ENCODE results near the gene MRPS15. TPM values are rescaled to one million over a fixed set of nuclear protein-coding genes. Genes with fewer than 3 reads are reported as not detected.

Gene MRPS15
- total and polyA plus RNA-seq, 12 donors: 86.1 to 505 (median 108) TPM

- Histone ChIP-seq H3K4me1 (peaks cover 4 to 18% (median 13%) of the 10 kb centered on the region in 9 donors), H3K27ac (no peak overlapping the region), H3K27me3 (no peaks in the 10 kb centered on the region), H3K4me3 (no peak overlapping the region), H3K36me3 (peaks cover 0 to 39% (median 4%) of the 10 kb centered on the region in 9 donors), H3K9me3 (no peaks in the 10 kb centered on the region)
- ATAC-seq (peak in 1 of 8 donors; percentile 6), DNase-seq (no peak)
- WGBS, 2 donors: 85 to 91% methylated on average over 4 of the region's 4 CpGs
- intact Hi-C loops (cut with DNase I): loop anchor here in 3 of 10 donors (5.0 to 10.0 kb wide), 3 partner anchors 72 to 285 kb away; partner anchors contain the start of gene SH3D21 (in 2 of the 3)
- no peak for TF ChIP-seq CTCF (IDR thresholded peaks at IDR 0.05)
These were observed 44.6 kb downstream of the MRPS15 start for GRCh38 chr1:36419569-36419968.

DNA sequence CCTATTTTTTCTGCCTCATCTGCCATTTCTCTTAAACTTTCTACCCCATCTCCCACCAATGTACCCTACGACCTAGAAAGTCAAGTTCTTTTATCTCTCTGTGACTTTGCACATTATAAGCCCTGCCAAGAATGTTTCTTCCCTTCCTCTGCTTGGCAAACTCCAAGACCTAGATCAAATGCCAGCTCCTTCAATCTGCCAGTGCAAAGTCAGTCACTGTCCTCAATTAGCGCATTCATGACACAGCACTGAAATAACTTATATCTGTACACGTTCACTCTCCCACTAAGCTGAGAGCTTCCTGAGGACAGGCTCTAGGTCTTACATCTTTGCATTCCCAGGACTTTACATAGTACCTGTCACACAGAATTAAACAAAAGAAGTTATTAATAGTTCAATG is 45.0 kb downstream of the MRPS15 start:
- DNase-seq: no peak
- Histone ChIP-seq H3K27me3 (no peaks in the 10 kb centered on the region), H3K9me3 (no peaks in the 10 kb centered on the region), H3K27ac (no peak overlapping the region), H3K4me1 (peaks cover 4 to 18% (median 13%) of the 10 kb centered on the region in 9 donors), H3K36me3 (peaks cover 0 to 35% (median under 1%) of the 10 kb centered on the region in 9 donors), H3K4me3 (no peak overlapping the region)
- no peak for TF ChIP-seq CTCF (IDR thresholded peaks at IDR 0.05)
- WGBS, 2 donors: 45 to 58% methylated on average over 3 of the region's 3 CpGs
- intact Hi-C loops (cut with DNase I): loop anchor here in 3 of 10 donors (5.0 to 10.0 kb wide), 3 partner anchors 72 to 284 kb away; partner anchors contain the start of gene SH3D21 (in 2 of the 3)
- ATAC-seq: peak in 3 of 8 donors; percentile 13 to 33 (median 27)

DNA sequence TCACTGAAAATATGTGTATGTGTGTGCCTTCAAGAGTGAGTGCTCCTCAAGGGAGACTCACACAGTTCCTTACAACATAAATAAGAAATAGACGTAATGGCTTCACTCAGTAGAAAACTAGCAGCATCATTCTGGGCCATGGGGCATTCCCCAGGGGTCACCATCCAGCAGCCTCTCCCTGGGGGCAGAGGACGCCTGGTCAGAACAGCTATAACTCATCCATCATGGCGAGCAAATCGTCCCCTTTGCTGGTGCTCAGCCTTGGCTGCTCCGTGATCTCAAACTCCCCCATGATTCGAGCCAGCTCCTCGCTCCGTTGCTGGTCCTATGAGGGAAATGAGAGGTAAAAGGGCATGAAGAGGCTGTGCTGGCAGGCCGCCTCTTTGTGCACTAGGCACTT is 46.3 kb downstream of the MRPS15 start:
- H3K36me3 ChIP-seq: peaks cover 0 to 29% (median 0%) of the 10 kb centered on the region in 9 donors
- 89 to 91% methylated on average over 9 of the region's 9 CpGs for WGBS, 2 donors
- peaks cover 4 to 18% (median 13%) of the 10 kb centered on the region in 9 donors for H3K4me1 ChIP-seq
- intact Hi-C loops (cut with DNase I): loop anchor here in 3 of 10 donors (5.0 to 10.0 kb wide), 3 partner anchors 71 to 283 kb away; partner anchors contain the start of gene SH3D21 (in 2 of the 3)
- H3K27me3 ChIP-seq: no peaks in the 10 kb centered on the region
- no peak for DNase-seq
- no peak overlapping the region for H3K4me3 ChIP-seq
- no peak for TF ChIP-seq CTCF (IDR thresholded peaks at IDR 0.05)
- H3K9me3 ChIP-seq: no peaks in the 10 kb centered on the region
- ATAC-seq: no peak
- H3K27ac ChIP-seq: no peak overlapping the region

GRCh38 chr1:36415661-36416326 is 48.4 kb downstream of the MRPS15 start:
- ATAC-seq (no peak), DNase-seq (no peak)
- no peak overlapping the region for H3K27ac ChIP-seq
- intact Hi-C loops (cut with DNase I): loop anchor here in 3 of 10 donors (5.0 to 10.0 kb wide), 3 partner anchors 68 to 281 kb away; partner anchors contain the start of gene SH3D21 (in 2 of the 3)
- peaks cover 0 to 11% (median 0%) of the 10 kb centered on the region in 9 donors for H3K36me3 ChIP-seq
- H3K4me1 ChIP-seq: peaks cover 4 to 15% (median 13%) of the 10 kb centered on the region in 9 donors
- no peak overlapping the region for H3K4me3 ChIP-seq
- H3K27me3 ChIP-seq: no peaks in the 10 kb centered on the region
- 89 to 91% methylated on average over 15 of the region's 15 CpGs for WGBS, 2 donors
- TF ChIP-seq CTCF (IDR thresholded peaks at IDR 0.05): no peak
- H3K9me3 ChIP-seq: no peaks in the 10 kb centered on the region

Data from heart right ventricle (tissue), 16 donors.